HCT116 (cell line): ENCODE data around the gene PGGT1B. TPM values are rescaled to one million over a fixed set of nuclear protein-coding genes. Genes with fewer than 3 reads are reported as not detected.

Source experiments
- ATAC-seq: fragments of 200-7000 bp; cut with Tn5 transposase; 2 replicates; pipeline ENCODE4 v1.9.1; 2020; ENCODE audit warnings: mild to moderate bottlenecking, moderate library complexity
- BruUV-seq: library from RNA; stranded (reverse); fragments of 400-500 nt; replicated peaks from 2 replicates; lab custom pipeline; 2021; lab: Mats Ljungman, UMichigan
- CTCF ChIA-PET: fragments of 300-600 bp; sonication (Branson Sonifier 250); formaldehyde crosslinking; loops from one replicate; lab custom pipeline; 2021; ENCODE audit warnings: antibody characterized with exemption; lab: Charles Lee
- POLR2A ChIA-PET: fragments of 300-600, 350-600 bp; sonication (Branson Sonifier 250); formaldehyde crosslinking; loops from one replicate; lab custom pipeline; 2021; ENCODE audit warnings: antibody characterized with exemption; lab: Charles Lee
- RAD21 ChIA-PET, 2 experiments: fragments of 300-600 bp; sonication (Branson Sonifier 250); formaldehyde crosslinking; loops; one replicate each; lab custom pipeline; 2023; ENCODE audit warnings: low total read pairs in 2 of 2; ENCODE audit not compliant: uncharacterized antibody in 2 of 2, unreplicated experiment in 2 of 2, low non-redundant PET in 1 of 2; lab: Charles Lee
- DNase-seq: peaks from one replicate; pipeline ENCODE4 v3.0.0-alpha.2; 2010; ENCODE audit warnings: low read depth, low spot score
- H2AFZ ChIP-seq: fragments of 200-600 bp; shearing (Covaris generic), sonication (generic); 2 replicates; pipeline ENCODE4 v1.6.1; 2017; ENCODE audit warnings: low read depth, mixed run types, mixed read lengths, antibody characterized with exemption, low read length; ENCODE audit not compliant: poor library complexity, severe bottlenecking
- H3K27ac ChIP-seq: 2 replicates; pipeline ENCODE4 v1.5.1; 2012; ENCODE audit warnings: low read depth, low read length
- H3K27me3 ChIP-seq: fragments of 200-600 bp; sonication (generic); 2 replicates; pipeline ENCODE4 v1.6.1; 2016; ENCODE audit warnings: mixed run types, low read length, mixed read lengths; ENCODE audit not compliant: insufficient read depth
- H3K36me3 ChIP-seq, 2 experiments: fragments of 200-500 bp in 1 of 2; fragments of 200-600 bp in 1 of 2; sonication (Bioruptor generic) in 1 of 2; sonication (generic) in 1 of 2; 2 replicates each; pipeline versions ENCODE4 v1.5.1 to v1.6.1; 2014 to 2016; ENCODE audit warnings: low read length in 2 of 2, inconsistent platforms in 1 of 2, mixed read lengths in 1 of 2, mixed run types in 1 of 2; ENCODE audit not compliant: insufficient read depth in 2 of 2, control insufficient read depth in 1 of 2
- H3K4me1 ChIP-seq, 2 experiments: fragments of 200-600 bp in 1 of 2; sonication (generic) in 1 of 2; 2 replicates each; pipeline versions ENCODE4 v1.5.1 to v1.6.1; 2012 to 2017; ENCODE audit warnings: low read length in 2 of 2, inconsistent platforms in 1 of 2, mild to moderate bottlenecking in 1 of 2, mixed read lengths in 1 of 2, mixed run types in 1 of 2, moderate library complexity in 1 of 2; ENCODE audit not compliant: insufficient read depth in 2 of 2, control insufficient read depth in 1 of 2
- H3K4me2 ChIP-seq: fragments of 200-600 bp; sonication (generic); 2 replicates; pipeline ENCODE4 v1.6.1; 2017; ENCODE audit warnings: mixed run types, low read length, mixed read lengths
- H3K4me3 ChIP-seq, 2 experiments: fragments of 200-600 bp in 1 of 2; sonication (generic) in 1 of 2; replicated peaks in 1 of 2; 2 replicates each; pipeline ENCODE4 v1.5.1; 2011 to 2016; ENCODE audit warnings: low read length in 2 of 2, control low read depth in 1 of 2, low read depth in 1 of 2, mild to moderate bottlenecking in 1 of 2, mixed read lengths in 1 of 2, mixed run types in 1 of 2
- H3K79me2 ChIP-seq: fragments of 200-600 bp; sonication (generic); 2 replicates; pipeline ENCODE4 v1.6.1; 2017; ENCODE audit warnings: mild to moderate bottlenecking, mixed run types, low read length, moderate library complexity, mixed read lengths; ENCODE audit not compliant: insufficient read depth
- H3K9ac ChIP-seq: fragments of 200-600 bp; sonication (generic); 2 replicates; pipeline ENCODE4 v1.6.1; 2016; ENCODE audit warnings: low read length, mixed read lengths
- H3K9me2 ChIP-seq: fragments of 200-600 bp; sonication (generic), shearing (Covaris generic); 2 replicates; pipeline ENCODE4 v1.6.1; 2017; ENCODE audit warnings: mixed run types, mild to moderate bottlenecking, moderate library complexity; ENCODE audit not compliant: insufficient read depth
- H3K9me3 ChIP-seq, 2 experiments: fragments of 200-500 bp in 1 of 2; fragments of 200-600 bp in 1 of 2; sonication (Bioruptor generic) in 1 of 2; sonication (generic) in 1 of 2; 2 replicates each; pipeline ENCODE4 v1.6.1; 2014 to 2017; ENCODE audit warnings: low read length in 2 of 2, mixed read lengths in 2 of 2, inconsistent platforms in 1 of 2, low read depth in 1 of 2, mild to moderate bottlenecking in 1 of 2, mixed run types in 1 of 2, moderate library complexity in 1 of 2; ENCODE audit not compliant: control insufficient read depth in 1 of 2, insufficient read depth in 1 of 2
- H4K20me1 ChIP-seq: fragments of 200-600 bp; sonication (generic), shearing (Covaris generic); 2 replicates; pipeline ENCODE4 v1.6.1; 2017; ENCODE audit warnings: mixed run types, mild to moderate bottlenecking, moderate library complexity; ENCODE audit not compliant: insufficient read depth
- POLR2A ChIP-seq: IDR thresholded peaks from 2 replicates; pipeline ENCODE4 v1.7.0; 2011; ENCODE audit warnings: borderline replicate concordance; ENCODE audit not compliant: insufficient read depth, insufficient read length; ENCODE audit errors: extremely low read depth
- SIN3A ChIP-seq: IDR thresholded peaks from 2 replicates; pipeline ENCODE4 v1.6.1; 2012; ENCODE audit warnings: low read depth
- TCF7L2 ChIP-seq: IDR thresholded peaks from 2 replicates; pipeline ENCODE4 v1.7.0; 2011; ENCODE audit warnings: borderline replicate concordance, inconsistent platforms; ENCODE audit not compliant: insufficient read depth, insufficient read length; ENCODE audit errors: extremely low read depth
- intact Hi-C: fragments of 100-400 bp; cut with micrococcal nuclease; formaldehyde crosslinking; loops from 2 replicates; pipeline ENCODE4 v1.10.0; 2022
- total RNA-seq: library from RNA; stranded (reverse); gene quantifications from one replicate; pipeline ENCODE4 v1.2.1, GENCODE V29; 2021; ENCODE audit not compliant: unreplicated experiment
- TF ChIP-seq, protein P1 (sequence below): IDR thresholded peaks from 2 replicates; pipeline ENCODE4 v1.6.1; 2012; ENCODE audit warnings: low read depth
- TF ChIP-seq, protein P2 (sequence below): IDR thresholded peaks from 2 replicates; pipeline ENCODE4 v1.6.1; 2012

The PGGT1B gene
- total RNA-seq, 1 experiment from 2014 or later = 45.8 TPM

DNA sequence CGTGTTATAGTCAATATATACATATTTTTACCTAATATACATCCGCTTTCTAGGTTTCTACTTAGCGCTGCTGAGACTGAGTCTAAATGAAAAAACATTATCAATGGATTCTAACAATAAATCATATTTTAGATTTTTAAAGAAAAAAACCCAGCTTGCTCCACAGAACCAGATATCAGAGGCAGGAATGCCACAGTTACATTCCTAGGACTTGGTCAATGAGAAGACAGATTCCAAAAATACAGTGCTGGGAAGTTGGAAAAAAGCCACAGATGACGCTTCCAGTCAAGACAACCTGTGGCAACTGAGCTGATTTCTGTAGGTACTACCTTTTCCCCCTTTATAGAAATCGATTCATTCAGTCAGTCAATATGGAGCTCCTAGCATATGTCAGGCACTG lies 34.4 kb upstream of the PGGT1B start:
- intact Hi-C loops = no loop called here
- ATAC-seq (no peak), DNase-seq (no peak)
- ChIA-PET POLR2A (no interaction called here), CTCF (interaction anchor here (0.9 to 1.9 kb wide), 2 partner anchors 199 to 228 kb away, joined by 3 to 5 read pairs; no protein-coding TSS in a partner anchor), RAD21 (interaction anchor here in 1 of 2 experiments (1.2 kb wide), 1 partner anchor 278 kb away, joined by 3 read pairs; no protein-coding TSS in a partner anchor)
- Histone ChIP-seq H3K4me1 (peaks cover 3 to 15% of the 10 kb centered on the region in 2 experiments; a peak in 3 of 4 replicates), H2AFZ (peak overlapping the region; percentile 97), H3K9ac (no peak overlapping the region), H3K9me2 (no peaks in the 10 kb centered on the region), H4K20me1 (no peaks in the 10 kb centered on the region), H3K9me3 (0 out of 4 replicates have a peak, but pooled peaks cover 0 to 3% of the 10 kb centered on the region in 2 experiments), H3K36me3 (0 out of 4 replicates have a peak, but pooled peaks cover 0 to 7% of the 10 kb centered on the region in 2 experiments), H3K4me2 (peak overlapping the region; percentile 33; the same call in 1 of the 2 replicates), H3K27ac (no peak overlapping the region), H3K27me3 (no peaks in the 10 kb centered on the region), H3K4me3 (no peak overlapping the region), H3K79me2 (peaks cover 38% of the 10 kb centered on the region)
- BruUV-seq = no TSS peak
- TF ChIP-seq POLR2A (no peak), SIN3A (no peak), TCF7L2 (no peak)
- TF ChIP-seq, protein P1, sequence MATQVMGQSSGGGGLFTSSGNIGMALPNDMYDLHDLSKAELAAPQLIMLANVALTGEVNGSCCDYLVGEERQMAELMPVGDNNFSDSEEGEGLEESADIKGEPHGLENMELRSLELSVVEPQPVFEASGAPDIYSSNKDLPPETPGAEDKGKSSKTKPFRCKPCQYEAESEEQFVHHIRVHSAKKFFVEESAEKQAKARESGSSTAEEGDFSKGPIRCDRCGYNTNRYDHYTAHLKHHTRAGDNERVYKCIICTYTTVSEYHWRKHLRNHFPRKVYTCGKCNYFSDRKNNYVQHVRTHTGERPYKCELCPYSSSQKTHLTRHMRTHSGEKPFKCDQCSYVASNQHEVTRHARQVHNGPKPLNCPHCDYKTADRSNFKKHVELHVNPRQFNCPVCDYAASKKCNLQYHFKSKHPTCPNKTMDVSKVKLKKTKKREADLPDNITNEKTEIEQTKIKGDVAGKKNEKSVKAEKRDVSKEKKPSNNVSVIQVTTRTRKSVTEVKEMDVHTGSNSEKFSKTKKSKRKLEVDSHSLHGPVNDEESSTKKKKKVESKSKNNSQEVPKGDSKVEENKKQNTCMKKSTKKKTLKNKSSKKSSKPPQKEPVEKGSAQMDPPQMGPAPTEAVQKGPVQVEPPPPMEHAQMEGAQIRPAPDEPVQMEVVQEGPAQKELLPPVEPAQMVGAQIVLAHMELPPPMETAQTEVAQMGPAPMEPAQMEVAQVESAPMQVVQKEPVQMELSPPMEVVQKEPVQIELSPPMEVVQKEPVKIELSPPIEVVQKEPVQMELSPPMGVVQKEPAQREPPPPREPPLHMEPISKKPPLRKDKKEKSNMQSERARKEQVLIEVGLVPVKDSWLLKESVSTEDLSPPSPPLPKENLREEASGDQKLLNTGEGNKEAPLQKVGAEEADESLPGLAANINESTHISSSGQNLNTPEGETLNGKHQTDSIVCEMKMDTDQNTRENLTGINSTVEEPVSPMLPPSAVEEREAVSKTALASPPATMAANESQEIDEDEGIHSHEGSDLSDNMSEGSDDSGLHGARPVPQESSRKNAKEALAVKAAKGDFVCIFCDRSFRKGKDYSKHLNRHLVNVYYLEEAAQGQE = no peak
- TF ChIP-seq, protein P2, sequence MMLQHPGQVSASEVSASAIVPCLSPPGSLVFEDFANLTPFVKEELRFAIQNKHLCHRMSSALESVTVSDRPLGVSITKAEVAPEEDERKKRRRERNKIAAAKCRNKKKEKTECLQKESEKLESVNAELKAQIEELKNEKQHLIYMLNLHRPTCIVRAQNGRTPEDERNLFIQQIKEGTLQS = no peak
